Measurements from ENCODE around the gene TMIE.

Gene TMIE

GRCh38 chr3:46661776-46662766 lies 39.1 kb upstream of the TMIE start:
- DNase-seq (ENCODE audit: extremely low read depth, low read depth), result no peak
- TF ChIP-seq CTCF (IDR thresholded peaks at IDR 0.05; ENCODE audit: low read depth, low read length), result no peak

GRCh38 chr3:46662771-46663551 lies 38.2 kb upstream of the TMIE start:
- no peak for TF ChIP-seq CTCF (IDR thresholded peaks at IDR 0.05; ENCODE audit: low read depth, low read length)
- DNase-seq (ENCODE audit: extremely low read depth, low read depth), result no peak

- no peak for DNase-seq (ENCODE audit: extremely low read depth, low read depth)
- no peak for TF ChIP-seq CTCF (IDR thresholded peaks at IDR 0.05; ENCODE audit: low read depth, low read length)
Measured at GRCh38 chr3:46663591-46664135, 37.5 kb upstream of the TMIE start.

GRCh38 chr3:46664188-46664970 lies 36.8 kb upstream of the TMIE start:
- no peak for TF ChIP-seq CTCF (IDR thresholded peaks at IDR 0.05; ENCODE audit: low read depth, low read length)
- DNase-seq (ENCODE audit: extremely low read depth, low read depth), result no peak

DNA sequence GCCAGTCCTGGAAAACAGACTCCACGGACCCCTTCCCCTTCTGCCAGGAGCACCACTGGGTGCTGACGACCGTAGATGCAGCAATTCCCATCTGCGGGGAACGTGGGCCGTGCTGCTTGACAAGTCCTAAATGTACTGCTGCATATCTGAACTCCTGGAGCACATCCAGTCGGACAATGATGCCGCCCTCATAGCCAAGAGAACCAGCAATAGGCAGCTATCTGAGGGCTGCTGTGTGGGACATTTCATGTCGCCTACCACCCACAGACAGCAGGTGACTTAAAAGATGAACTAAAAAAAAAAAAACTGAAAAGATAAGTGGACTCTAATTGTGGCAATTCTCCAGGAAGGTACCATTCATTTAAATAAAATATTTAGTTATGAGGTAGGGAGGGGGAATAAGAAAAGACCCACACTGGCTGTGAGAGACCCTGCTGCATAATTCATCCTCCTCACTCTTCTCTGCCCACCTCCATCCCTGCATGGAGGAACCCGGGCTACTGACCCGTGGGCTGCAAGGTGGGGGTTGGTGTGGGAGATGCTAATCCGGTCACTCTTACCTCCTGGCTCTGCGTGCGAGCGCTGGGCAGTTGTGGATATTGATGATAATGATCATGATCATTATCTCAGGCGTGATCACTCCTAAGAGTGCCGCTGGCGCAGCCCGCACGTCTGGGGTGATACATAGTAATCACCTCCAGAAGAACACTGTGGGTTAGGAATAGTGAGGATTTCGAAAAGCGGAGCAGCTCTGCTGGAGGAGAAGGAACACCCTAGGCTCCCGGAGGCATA lies 36.0 kb upstream of the TMIE start:
- no peak for DNase-seq (ENCODE audit: extremely low read depth, low read depth)
- no peak for TF ChIP-seq CTCF (IDR thresholded peaks at IDR 0.05; ENCODE audit: low read depth, low read length)

GRCh38 chr3:46665763-46666452 lies 35.3 kb upstream of the TMIE start:
- TF ChIP-seq CTCF (IDR thresholded peaks at IDR 0.05; ENCODE audit: low read depth, low read length), result no peak
- DNase-seq (ENCODE audit: extremely low read depth, low read depth), result no peak

Data from AG09319 (cell line).